Astrocyte of the cerebellum (primary cell): ENCODE results near the gene IL7R.

Experiments
- DNase-seq: peaks from one replicate; pipeline ENCODE4 v3.0.0-alpha.2; 2011; ENCODE audit warnings: low read depth
- H3K4me3 ChIP-seq: 2 replicates; pipeline ENCODE4 v1.5.1; 2011; ENCODE audit warnings: mild to moderate bottlenecking, low read depth, low read length, moderate library complexity
- CTCF ChIP-seq: IDR thresholded peaks from 2 replicates; pipeline ENCODE4 v1.5.1; 2012; ENCODE audit warnings: low read length, low read depth, moderate library complexity, mild to moderate bottlenecking; ENCODE audit errors: missing control alignments
- in situ Hi-C: cut with HindIII; loops from 2 replicates; pipeline ENCODE4 v1.10.0; 2017; ENCODE audit warnings: low sequenced_read_pairs

IL7R gene

GRCh38 chr5:35849860-35850259 lies 6.8 kb upstream of the IL7R start:
- in situ Hi-C loops: no loop called here
- no peak for TF ChIP-seq CTCF
- H3K4me3 ChIP-seq: no peak overlapping the region
- DNase-seq: no peak

GRCh38 chr5:35850967-35851680 lies 5.6 kb upstream of the IL7R start:
- no peak for TF ChIP-seq CTCF
- peak overlapping the region; percentile 25 for H3K4me3 ChIP-seq
- peak; percentile 20 for DNase-seq
- in situ Hi-C loops: no loop called here

GRCh38 chr5:35852084-35852734 lies 4.5 kb upstream of the IL7R start:
- no peak for TF ChIP-seq CTCF
- no peak overlapping the region for H3K4me3 ChIP-seq
- no peak for DNase-seq
- in situ Hi-C loops: no loop called here

DNA sequence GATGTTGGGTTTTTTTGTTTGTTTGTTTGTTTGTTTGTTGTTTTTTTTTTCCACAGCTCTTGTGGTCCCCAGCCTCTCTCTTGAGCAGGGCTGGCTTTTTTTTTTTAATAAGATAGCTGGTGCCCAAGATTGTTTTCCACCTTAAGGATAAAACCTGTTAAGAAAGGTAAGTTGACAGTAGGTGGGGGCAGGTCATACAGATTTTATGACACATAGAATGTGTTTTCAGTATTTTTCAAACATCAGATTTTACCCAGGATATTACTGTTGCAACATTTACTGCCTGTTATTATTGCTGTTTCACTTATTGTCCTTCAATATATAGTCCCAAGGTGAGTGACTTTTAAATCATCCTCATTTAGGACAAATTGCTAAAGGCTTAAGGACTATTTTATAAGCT lies 3.9 kb upstream of the IL7R start:
- TF ChIP-seq CTCF: no peak
- in situ Hi-C loops: no loop called here
- H3K4me3 ChIP-seq: no peak overlapping the region
- no peak for DNase-seq

DNA sequence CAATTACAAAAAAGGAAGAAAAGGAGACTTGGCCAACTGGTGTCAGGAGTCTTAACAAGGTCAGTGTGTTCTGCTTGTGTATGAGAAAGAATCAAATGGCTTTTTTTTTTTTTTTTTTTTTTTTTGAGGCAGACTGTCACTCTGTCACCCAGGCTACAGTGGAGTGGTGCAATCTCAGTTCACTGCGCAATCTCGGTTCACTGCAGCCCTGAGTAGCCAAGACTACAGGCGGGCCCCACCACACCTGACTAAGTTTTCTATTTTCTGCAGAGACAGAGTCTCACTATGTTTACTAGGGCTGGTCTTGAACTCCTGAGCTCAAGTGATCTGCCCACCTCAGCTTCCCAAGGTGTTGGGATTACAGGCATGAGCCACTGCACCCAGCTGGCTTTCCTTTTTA lies 3.1 kb upstream of the IL7R start:
- DNase-seq: no peak
- no peak overlapping the region for H3K4me3 ChIP-seq
- TF ChIP-seq CTCF: no peak
- in situ Hi-C loops: no loop called here

- no peak overlapping the region for H3K4me3 ChIP-seq
- no peak for TF ChIP-seq CTCF
- DNase-seq: no peak
- in situ Hi-C loops: no loop called here
Measured at GRCh38 chr5:35854248-35854647, 2.4 kb upstream of the IL7R start.
